HPDE6-E6E7 (cell line): Measurements from ENCODE around the gene ZNF595.
"Not testable (repeated sequence)": the region's sequence is repeated elsewhere in the genome, so short reads cannot be mapped to it uniquely, and the experiment has no call there.

Experiments
- DNase-seq: peaks from one replicate; pipeline ENCODE4 v3.0.0; 2011; ENCODE audit warnings: missing footprints; ENCODE audit errors: extremely low spot score

ZNF595 gene

DNA sequence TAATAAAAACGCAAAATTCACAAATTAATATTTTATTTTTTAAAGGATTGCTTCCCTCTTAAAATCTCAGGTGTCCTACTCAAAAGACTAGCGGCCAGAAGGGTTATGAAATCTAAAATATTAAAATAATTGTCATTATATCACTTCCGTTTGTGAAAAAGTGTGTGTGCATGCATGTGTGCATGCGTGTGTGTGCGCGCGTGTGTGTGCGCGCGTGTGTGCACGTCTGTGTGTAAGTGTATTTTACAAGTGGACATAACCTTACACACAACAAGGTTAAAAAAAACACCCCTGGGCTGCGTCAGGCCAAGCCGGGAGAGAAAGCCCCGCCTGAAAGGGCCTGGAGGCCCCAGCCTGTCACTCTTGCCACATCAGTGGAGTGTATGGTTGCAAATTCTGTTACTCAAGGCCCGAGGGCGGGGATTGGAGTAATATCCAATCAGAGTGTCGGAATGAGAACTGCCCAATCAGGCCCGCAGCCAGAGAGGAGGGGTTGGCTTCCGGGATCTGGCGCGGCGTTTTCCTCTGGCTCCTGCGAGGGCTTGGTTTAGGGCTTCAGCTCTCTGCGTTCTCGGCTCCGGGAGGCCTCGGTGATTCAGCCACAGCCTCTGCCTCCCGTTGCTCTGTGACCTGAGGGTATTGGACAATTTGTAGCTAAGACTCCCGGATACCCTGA lies at the start of gene ZNF595:
TSS of gene ZNF595 (plus strand) at position 518 of the 676 bp plus-strand sequence. CDS start 168 bp downstream, outside the sequence.
- not testable (repeated sequence) for DNase-seq

DNA sequence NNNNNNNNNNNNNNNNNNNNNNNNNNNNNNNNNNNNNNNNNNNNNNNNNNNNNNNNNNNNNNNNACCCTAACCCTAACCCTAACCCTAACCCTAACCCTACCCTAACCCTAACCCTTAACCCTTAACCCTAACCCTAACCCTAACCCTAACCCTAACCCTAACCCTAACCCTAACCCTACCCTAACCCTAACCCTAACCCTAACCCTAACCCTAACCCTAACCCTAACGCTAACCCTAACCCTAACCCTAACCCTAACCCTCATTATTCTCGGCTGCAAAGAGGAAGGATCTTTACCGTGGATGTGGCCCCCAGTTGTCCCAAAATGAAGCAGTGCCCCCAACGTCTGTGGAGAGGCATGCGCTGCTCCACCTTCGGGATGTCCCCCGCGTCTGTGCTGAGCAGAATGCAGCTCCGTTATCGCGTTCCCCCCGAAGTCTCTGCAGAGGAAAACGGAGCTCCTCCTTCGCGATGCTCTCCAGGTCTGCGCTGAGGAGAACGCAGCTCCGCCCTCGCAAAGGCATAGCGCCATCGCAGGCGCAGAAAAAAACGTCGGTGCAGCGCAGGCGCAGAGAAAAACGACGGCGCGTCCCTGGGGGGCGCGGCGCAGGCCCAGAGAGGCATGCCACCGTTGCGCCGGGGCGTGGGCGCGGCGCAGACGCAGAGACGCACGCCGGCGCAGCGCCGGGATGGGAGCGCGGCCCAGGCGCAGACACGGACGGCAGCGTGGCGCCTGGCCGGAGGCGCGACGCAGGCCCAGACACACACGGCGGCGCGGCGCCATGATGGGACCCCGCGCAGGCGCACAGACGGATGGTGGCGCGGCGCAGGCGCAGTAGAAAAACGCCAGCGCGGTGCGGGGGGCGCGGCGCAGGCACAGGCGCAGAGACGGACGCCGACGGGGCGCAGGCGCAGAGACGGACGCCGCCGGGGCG lies 42.9 kb upstream of the ZNF595 start:
- DNase-seq, result not testable (repeated sequence)

DNA sequence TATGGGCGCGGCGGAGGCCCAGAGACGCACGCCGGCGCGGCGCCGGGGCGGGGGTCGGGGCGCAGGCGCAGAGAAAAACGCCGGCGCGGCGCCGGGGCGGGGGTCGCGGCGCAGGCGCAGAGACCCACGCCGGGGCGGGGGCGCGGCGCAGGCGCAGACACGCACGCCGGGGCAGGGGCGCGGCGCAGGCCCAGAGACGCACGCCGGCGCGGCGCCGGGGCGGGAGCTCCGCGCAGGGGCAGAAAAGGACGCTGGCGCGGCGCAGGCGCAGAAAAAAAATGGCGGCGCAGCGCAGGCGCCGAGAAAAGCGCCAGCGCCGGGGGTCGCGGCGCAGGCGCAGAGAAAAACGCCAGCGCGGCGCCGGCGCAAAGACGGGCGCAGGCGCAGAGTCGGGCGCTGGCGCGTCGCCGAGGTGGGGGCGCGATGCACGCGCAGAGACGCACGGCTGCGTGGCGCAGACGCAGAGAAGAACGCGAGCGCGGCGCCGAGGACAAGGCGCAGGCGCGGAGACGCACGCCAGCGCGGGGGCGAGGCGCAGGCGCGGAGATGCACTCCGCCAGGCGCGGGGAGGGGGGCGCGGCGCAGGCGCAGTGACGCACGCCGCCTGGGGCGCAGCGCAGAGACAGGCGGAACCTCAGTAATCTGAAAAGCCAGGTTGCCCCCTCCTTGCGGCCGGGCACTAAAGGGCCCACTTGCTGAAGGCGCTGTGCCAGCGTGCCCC lies 41.9 kb upstream of the ZNF595 start:
- DNase-seq, result not testable (repeated sequence)

DNA sequence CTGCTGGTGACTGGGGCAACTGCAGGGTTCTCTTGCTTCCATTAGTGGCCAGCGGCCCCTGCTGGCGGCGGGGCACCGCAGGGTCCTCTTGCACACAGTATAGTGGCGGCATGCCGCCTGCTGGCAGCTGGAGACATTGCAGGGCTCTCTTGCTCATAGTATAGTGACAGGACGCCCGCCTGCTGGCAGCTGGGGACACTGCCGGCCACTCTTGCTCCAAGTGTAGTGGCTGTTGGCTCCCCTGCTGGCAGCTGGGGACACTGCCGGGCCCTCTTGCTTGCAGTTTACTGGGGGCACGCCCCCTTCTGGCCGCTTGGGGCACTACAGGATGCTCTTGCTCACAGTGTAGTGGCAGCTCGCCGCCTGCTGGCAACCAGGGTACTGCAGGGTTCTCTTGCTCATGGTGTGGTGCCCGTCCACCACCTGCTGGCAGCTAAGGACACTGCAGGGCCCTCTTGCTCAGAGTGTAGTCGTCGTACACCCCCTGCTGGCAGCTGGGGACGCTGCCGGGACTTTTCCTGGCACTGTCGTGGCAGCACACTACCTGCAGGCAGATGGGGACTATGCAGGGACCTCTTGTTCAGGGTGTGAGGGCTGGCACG lies 41.2 kb upstream of the ZNF595 start:
- not testable (repeated sequence) for DNase-seq

- DNase-seq, result not testable (repeated sequence)
Observed at GRCh38 chr4:18128-18527, 35.0 kb upstream of the ZNF595 start.

DNA sequence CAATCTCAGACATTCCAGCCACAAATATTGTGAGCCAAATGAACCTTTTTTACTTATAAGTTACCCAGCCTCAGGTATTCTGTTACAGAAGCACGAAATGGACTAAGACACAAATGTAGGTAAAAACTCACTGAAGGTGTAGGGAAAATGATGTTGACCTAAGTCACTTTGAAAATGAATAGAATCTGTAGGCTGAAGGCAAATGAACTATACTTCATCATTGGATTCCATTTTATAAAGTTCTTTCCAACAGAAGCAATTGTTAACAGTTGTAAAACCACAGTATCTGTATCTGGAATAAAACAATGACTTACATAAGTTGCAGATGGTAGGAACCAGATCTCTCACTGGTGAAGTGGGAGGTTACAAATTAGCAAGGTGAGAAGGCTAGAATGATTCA lies 34.5 kb upstream of the ZNF595 start:
- DNase-seq, result not testable (repeated sequence)

- DNase-seq, result not testable (repeated sequence)
Observed at GRCh38 chr4:22882-23281, 30.2 kb upstream of the ZNF595 start.

GRCh38 chr4:24359-24758 lies 28.8 kb upstream of the ZNF595 start:
- not testable (repeated sequence) for DNase-seq

DNA sequence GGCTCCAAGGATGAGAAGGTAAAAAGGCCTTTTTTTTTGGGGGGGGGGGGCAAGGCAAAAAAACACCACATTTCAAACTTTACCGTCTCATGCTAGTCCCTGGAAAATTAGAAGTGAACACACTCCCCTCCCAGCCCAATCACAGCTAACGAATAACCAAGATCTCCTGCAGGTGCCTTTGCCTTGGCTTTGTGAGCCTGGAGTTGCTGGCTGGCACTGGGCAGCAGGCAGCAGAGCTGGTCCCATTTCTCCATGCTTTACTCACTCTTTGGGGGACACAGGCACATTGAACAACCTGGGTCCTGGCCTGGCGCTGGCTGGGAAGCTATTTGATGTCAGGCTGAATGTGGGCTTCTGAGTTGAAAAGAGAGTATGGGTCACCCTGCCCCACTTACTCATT lies 25.6 kb upstream of the ZNF595 start:
- DNase-seq, result not testable (repeated sequence)

DNA sequence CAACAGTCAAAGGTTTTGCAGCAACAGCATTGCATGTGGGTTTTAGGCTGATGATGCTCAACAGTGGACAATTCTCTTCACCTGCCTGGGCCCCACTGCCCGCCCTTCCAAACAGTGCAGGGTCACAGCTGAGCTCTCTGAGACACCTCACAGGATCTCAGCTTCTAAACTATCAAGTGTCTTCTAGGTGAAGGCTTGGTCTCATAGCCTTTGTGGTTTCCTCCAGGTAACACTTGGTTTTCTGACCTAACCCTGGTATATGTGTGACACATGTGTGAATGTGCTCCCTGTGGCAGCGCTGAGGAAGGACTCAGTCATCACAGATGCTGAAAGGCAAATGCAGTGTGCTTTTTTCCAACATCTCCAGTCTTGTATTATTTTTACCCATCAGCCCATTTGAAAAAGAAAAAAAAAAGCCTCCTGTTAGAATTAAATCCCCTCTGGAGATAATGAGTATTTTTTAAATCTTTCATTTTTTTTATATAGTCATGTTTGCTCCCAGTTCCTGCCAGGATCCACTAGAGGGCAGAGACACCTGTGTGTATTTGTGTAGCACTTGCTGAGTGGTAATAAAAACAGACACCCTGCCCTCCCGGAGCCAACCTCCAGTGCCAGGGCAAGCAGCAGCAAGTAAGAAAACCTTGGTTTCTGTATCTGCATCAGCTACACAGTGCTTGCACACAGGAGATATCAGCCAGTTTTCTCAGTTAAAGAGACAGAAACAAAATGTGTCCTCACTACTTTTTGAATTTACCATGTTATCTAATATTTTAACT lies 24.2 kb upstream of the ZNF595 start:
- not testable (repeated sequence) for DNase-seq

GRCh38 chr4:33314-33713 lies 19.8 kb upstream of the ZNF595 start:
- DNase-seq, result not testable (repeated sequence)

DNA sequence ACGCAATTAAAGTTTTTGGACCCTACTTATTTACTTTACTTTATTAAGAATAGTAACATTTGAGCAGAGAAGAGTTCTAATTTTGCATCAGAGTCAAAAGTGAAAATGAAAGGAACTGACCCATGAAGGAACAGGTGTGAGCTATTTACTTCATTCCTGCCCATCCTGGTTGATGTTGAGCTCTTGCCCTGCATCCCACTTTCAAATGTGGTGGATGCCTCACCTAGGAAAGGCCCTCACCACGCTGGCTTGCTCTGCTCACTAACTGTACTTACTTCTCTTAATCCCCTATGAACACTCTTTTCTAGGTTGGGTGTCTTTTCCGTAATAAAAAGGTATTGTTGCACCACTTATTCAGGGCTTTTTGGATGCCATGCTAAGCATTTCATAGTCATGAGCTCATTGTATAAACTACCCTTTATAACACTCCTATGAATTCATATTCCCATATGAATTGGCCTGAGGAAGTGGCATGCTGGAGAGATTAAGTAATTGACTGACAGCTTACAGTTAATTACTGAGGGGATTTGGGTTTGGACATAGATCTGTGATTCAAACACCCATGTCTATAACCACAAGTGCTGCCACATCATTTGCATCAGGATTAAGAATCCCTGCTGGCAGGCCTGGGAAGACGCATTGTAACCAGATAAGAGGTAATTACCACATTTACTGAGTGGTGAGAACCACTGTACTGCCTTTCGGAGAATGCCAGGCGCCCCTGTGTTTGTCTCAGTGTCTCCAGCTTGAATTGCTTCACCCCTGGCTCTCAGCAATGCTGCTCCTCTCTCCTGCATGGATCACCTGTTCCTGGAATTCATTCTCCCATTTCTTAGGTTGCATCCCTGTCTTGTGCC lies 16.3 kb upstream of the ZNF595 start:
- DNase-seq, result not testable (repeated sequence)

DNA sequence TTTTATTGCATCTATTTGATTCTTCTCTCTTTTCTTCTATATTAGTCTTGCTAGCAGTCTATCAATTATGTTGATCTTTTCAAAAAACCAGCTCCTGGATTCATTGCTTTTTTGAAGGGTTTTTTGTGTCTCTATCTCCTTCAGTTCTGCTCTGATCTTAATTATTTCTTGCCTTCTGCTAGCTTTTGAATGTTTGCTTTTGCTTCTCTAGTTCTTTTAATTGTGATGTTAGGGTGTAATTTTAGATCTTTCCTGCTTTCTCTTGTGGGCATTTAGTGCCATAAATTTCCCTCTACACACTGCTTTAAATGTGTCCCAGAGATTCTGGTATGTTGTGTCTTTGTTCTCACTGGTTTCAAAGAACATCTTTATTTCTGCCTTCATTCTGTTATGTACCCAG lies 14.9 kb upstream of the ZNF595 start:
- not testable (repeated sequence) for DNase-seq

DNA sequence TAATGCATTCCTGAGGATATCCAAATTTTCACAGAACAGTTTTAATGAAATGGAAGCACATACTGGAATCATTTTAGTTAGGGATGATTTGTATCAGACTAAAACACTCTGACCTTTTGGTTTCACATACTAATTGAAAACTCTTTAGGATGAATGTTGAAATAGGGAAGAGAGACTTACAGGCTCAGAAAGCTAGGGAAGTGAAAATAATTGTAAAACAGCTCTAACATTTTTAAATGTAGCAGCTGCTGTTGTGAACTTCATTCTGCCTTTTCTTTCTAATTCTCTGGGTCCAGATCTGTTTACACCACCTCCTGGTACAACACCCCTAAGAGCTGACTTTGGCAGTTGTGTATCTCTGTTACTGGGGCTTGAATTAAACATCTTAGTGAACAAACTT lies 9.7 kb upstream of the ZNF595 start:
- not testable (repeated sequence) for DNase-seq

GRCh38 chr4:51253-51652 lies 1.9 kb upstream of the ZNF595 start:
- DNase-seq, result not testable (repeated sequence)

- DNase-seq, result not testable (repeated sequence)
Observed at GRCh38 chr4:51655-52277, 1.4 kb upstream of the ZNF595 start.

DNA sequence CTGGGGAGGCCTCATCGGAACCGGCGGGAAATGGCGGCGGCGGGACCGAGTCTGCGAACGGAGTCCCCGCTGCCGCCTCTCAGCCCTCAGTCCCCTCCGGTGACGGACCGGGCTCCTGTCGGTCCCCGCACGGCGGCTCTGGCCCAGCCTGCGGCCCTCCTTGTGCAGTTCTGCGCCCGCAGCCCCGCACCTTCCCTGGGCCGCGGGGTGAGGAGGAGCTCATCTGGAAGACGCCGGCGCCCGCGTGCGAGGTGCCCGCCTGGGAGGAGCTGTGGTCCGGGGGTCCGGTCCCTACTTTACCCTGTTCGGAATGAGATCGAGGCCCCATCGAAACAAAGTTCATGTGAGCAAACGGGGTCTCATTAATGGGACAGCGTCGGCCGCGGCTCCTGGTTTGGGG lies 400 bp downstream of the ZNF595 start:
- not testable (repeated sequence) for DNase-seq

- not testable (repeated sequence) for DNase-seq
Observed at GRCh38 chr4:64733-65132, 11.6 kb downstream of the ZNF595 start.

- peak; percentile 8 for DNase-seq
Observed at GRCh38 chr4:71830-72229, 18.7 kb downstream of the ZNF595 start.
